ENCODE results near the gene C17orf107. TPM values are rescaled to one million over a fixed set of nuclear protein-coding genes. Genes with fewer than 3 reads are reported as not detected.
A peak's percentile ranks its signal among the peaks of the same experiment; 100 is the strongest.

C17orf107 gene
- total and polyA plus RNA-seq, 2 of the 13 experiments (the other 11 are each of a cell fraction or from before 2014, with no cell fraction given), result 0.20 to 0.59 TPM

DNA sequence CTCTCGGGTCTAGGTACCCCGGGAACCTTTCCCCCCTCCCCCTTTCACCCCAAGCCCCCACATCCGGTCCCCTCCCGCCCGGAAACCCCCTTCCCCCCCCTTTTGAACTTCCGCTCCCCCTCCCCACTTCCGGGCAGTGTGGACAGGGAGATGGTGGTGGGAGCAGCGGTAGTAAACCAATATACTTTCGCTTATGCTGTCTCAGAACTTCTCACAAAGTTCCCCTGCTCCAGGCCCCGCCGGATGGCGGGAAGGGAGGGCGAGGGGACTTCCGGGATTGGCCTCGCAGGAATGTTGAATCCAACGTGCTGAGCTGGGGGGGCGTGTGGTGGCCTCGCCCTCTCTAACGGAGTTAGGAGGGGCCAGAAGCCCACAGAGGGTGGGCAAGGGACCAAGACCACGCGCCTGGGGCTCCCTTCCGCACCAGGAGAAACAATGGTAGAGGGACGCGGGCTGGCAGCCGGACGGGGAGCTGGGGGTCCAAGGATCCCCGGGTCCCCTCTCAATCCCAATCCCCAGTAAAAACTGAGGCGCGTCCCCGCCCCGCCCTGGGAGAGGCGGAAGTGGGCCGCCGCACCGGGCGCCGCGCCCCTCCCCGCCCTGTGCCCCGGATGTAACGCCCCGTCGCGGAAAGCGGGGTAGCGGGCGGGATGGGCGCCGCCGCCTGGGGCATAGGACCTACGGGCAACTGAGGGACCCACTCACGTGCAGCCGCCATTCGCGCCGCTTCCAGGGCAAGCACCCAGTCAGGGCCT, 48.3 kb downstream of the C17orf107 start (continued):
- TF ChIP-seq TGIF2 (CRISPR knock-in tag; IDR thresholded peaks at IDR 0.05) (peak; percentile 31; the same call in 1 of the 2 replicates), U2AF1 (optimal IDR thresholded peaks at IDR 0.05; ENCODE audit: low read depth, low read length) (no peak), FOXC1 (CRISPR knock-in tag; IDR thresholded peaks at IDR 0.05; ENCODE audit: borderline replicate concordance) (peak; percentile 22; the same call in 1 of the 2 replicates), ZZZ3 (CRISPR knock-in tag; IDR thresholded peaks at IDR 0.05; ENCODE audit: borderline replicate concordance) (0 out of 2 replicates have a peak, but pooled peaks have one; percentile 16), PAF1 (CRISPR knock-in tag; IDR thresholded peaks at IDR 0.05) (no peak), ZNF607 (CRISPR knock-in tag; IDR thresholded peaks at IDR 0.05; ENCODE audit: borderline replicate concordance) (no peak; the same call in 1 of the 2 replicates), DMAP1 (CRISPR knock-in tag; IDR thresholded peaks at IDR 0.05) (0 out of 2 replicates have a peak, but pooled peaks have one; percentile 35), KDM5B (CRISPR knock-in tag; IDR thresholded peaks at IDR 0.05; ENCODE audit: borderline replicate concordance) (no peak), MYC (CRISPR knock-in tag; IDR thresholded peaks at IDR 0.05; ENCODE audit: borderline replicate concordance) (peak; percentile 66; the same call in 1 of the 2 replicates), CEBPB (IDR thresholded peaks at IDR 0.05; ENCODE audit: borderline replicate concordance, low read depth, low read length) (no peak), GABPB1 (CRISPR knock-in tag; IDR thresholded peaks at IDR 0.05) (peak; percentile 88), HNF4A (CRISPR knock-in tag; IDR thresholded peaks at IDR 0.05) (0 out of 2 replicates have a peak, but pooled peaks have one; percentile 7), ZSCAN12 (CRISPR knock-in tag; IDR thresholded peaks at IDR 0.05) (peak; percentile 27; the same call in 1 of the 2 replicates), ZNF629 (CRISPR knock-in tag; conservative IDR thresholded peaks at IDR 0.05) (no peak), ZSCAN30 (CRISPR knock-in tag; IDR thresholded peaks at IDR 0.05) (0 out of 2 replicates have a peak, but pooled peaks have one; percentile 23), SIX1 (CRISPR knock-in tag; IDR thresholded peaks at IDR 0.05; ENCODE audit: borderline replicate concordance) (no peak), ZNF235 (CRISPR knock-in tag; IDR thresholded peaks at IDR 0.05; ENCODE audit: borderline replicate concordance) (peak; percentile 43; the same call in 1 of the 2 replicates), ZNF839 (CRISPR knock-in tag; IDR thresholded peaks at IDR 0.05; ENCODE audit: borderline replicate concordance) (no peak), NKX3-1 (CRISPR knock-in tag; IDR thresholded peaks at IDR 0.05) (no peak), MXI1 (IDR thresholded peaks at IDR 0.05; ENCODE audit: borderline replicate concordance, low read depth, low read length) (0 out of 3 replicates have a peak, but pooled peaks have one; percentile 39), KLF16 (CRISPR knock-in tag; IDR thresholded peaks at IDR 0.05) (peak in 1 of 2 experiments; percentile 71; a peak in 2 of 4 replicates), TCF12 (IDR thresholded peaks at IDR 0.05) (no peak), TCF12 (CRISPR knock-in tag; IDR thresholded peaks at IDR 0.05) (0 out of 2 replicates have a peak, but pooled peaks have one; percentile 24)
- TF ChIP-seq, protein P1, sequence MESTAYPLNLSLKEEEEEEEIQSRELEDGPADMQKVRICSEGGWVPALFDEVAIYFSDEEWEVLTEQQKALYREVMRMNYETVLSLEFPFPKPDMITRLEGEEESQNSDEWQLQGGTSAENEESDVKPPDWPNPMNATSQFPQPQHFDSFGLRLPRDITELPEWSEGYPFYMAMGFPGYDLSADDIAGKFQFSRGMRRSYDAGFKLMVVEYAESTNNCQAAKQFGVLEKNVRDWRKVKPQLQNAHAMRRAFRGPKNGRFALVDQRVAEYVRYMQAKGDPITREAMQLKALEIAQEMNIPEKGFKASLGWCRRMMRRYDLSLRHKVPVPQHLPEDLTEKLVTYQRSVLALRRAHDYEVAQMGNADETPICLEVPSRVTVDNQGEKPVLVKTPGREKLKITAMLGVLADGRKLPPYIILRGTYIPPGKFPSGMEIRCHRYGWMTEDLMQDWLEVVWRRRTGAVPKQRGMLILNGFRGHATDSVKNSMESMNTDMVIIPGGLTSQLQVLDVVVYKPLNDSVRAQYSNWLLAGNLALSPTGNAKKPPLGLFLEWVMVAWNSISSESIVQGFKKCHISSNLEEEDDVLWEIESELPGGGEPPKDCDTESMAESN (CRISPR knock-in tag; conservative IDR thresholded peaks at IDR 0.05), result peak; percentile 27; the same call in 1 of the 2 replicates
- TF ChIP-seq, protein P2, sequence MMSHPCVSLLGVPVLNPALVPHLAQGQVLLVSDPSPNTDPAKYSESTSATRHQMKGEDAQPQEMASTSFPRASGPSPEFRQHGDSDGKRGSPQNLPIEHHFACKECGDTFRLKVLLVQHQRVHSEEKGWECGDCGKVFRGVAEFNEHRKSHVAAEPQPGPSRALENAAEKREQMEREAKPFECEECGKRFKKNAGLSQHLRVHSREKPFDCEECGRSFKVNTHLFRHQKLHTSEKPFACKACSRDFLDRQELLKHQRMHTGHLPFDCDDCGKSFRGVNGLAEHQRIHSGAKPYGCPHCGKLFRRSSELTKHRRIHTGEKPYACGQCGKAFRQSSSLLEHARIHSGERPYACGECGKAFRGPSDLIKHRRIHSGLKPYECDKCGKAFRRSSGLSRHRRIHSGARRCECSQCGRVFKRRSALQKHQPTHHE (CRISPR knock-in tag; IDR thresholded peaks at IDR 0.05; ENCODE audit: borderline replicate concordance), result 0 out of 2 replicates have a peak, but pooled peaks have one; percentile 25
- TF ChIP-seq, protein P3, sequence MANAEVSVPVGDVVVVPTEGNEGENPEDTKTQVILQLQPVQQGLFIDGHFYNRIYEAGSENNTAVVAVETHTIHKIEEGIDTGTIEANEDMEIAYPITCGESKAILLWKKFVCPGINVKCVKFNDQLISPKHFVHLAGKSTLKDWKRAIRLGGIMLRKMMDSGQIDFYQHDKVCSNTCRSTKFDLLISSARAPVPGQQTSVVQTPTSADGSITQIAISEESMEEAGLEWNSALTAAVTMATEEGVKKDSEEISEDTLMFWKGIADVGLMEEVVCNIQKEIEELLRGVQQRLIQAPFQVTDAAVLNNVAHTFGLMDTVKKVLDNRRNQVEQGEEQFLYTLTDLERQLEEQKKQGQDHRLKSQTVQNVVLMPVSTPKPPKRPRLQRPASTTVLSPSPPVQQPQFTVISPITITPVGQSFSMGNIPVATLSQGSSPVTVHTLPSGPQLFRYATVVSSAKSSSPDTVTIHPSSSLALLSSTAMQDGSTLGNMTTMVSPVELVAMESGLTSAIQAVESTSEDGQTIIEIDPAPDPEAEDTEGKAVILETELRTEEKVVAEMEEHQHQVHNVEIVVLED (CRISPR knock-in tag; IDR thresholded peaks at IDR 0.05; ENCODE audit: borderline replicate concordance), result peak; percentile 45; the same call in 1 of the 2 replicates

Measured in HepG2 (cell line).